Fibroblast of lung (primary cell): ENCODE measurements around the gene FADS6. TPM values are rescaled to one million over a fixed set of nuclear protein-coding genes. Genes with fewer than 3 reads are reported as not detected.

Experiments used
- DNase-seq, 2 donors: peaks; one replicate each; pipeline versions ENCODE4 v3.0.0 to v3.0.0-alpha.2; 2010; ENCODE audit warnings: low read depth in 2 of 2
- H2AFZ ChIP-seq: 2 replicates; pipeline ENCODE4 v1.5.1; 2012; ENCODE audit warnings: low read length, control low read depth, inconsistent platforms
- H3K27ac ChIP-seq: 2 replicates; pipeline ENCODE4 v1.5.1; 2011; ENCODE audit warnings: low read length, control low read depth; ENCODE audit not compliant: insufficient read depth
- H3K27me3 ChIP-seq: 2 replicates; pipeline ENCODE4 v1.5.1; 2011; ENCODE audit warnings: mild to moderate bottlenecking, low read length; ENCODE audit not compliant: control insufficient read depth, insufficient read depth
- H3K36me3 ChIP-seq: 2 replicates; pipeline ENCODE4 v1.5.1; 2011; ENCODE audit warnings: low read length; ENCODE audit not compliant: control insufficient read depth, insufficient read depth
- H3K4me1 ChIP-seq: 2 replicates; pipeline ENCODE4 v1.5.1; 2011; ENCODE audit warnings: low read length; ENCODE audit not compliant: control insufficient read depth, insufficient read depth; ENCODE audit errors: extremely low read depth
- H3K4me2 ChIP-seq: 2 replicates; pipeline ENCODE4 v1.5.1; 2011; ENCODE audit warnings: low read length, control low read depth; ENCODE audit not compliant: insufficient read depth; ENCODE audit errors: extremely low read depth
- H3K4me3 ChIP-seq, 4 experiments: fragments of 200-600 bp in 1 of 4; sonication (generic) in 1 of 4; replicated peaks in 1 of 4; 2 replicates each; pipeline ENCODE4 v1.5.1; 2011 to 2016; ENCODE audit warnings: low read length in 4 of 4, low read depth in 3 of 4, mild to moderate bottlenecking in 3 of 4, control low read depth in 2 of 4, inconsistent platforms in 1 of 4, mixed read lengths in 1 of 4; ENCODE audit not compliant: insufficient read depth in 1 of 4; ENCODE audit errors: control extremely low read depth in 1 of 4
- H3K79me2 ChIP-seq: 2 replicates; pipeline ENCODE4 v1.5.1; 2012; ENCODE audit warnings: mild to moderate bottlenecking, low read length, inconsistent platforms; ENCODE audit not compliant: control insufficient read depth, insufficient read depth
- H3K9ac ChIP-seq: 2 replicates; pipeline ENCODE4 v1.5.1; 2011; ENCODE audit warnings: mild to moderate bottlenecking, low read length, control low read depth; ENCODE audit not compliant: insufficient read depth
- H3K9me3 ChIP-seq: 2 replicates; pipeline ENCODE4 v1.5.1; 2012; ENCODE audit warnings: low read depth, low read length; ENCODE audit not compliant: control insufficient read depth, insufficient read depth
- H4K20me1 ChIP-seq: 2 replicates; pipeline ENCODE4 v1.5.1; 2011; ENCODE audit warnings: low read length; ENCODE audit not compliant: control insufficient read depth, insufficient read depth; ENCODE audit errors: extremely low read depth
- CTCF ChIP-seq, 2 donors: IDR thresholded peaks in 1 of 2; conservative IDR thresholded peaks in 1 of 2; 1 replicate in 1 of 2; 2 replicates in 1 of 2; pipeline ENCODE4 v1.5.1; 2011 to 2012; ENCODE audit warnings: low read length in 2 of 2, control low read depth in 1 of 2, inconsistent platforms in 1 of 2, low read depth in 1 of 2, mild to moderate bottlenecking in 1 of 2
- EZH2 ChIP-seq: IDR thresholded peaks from 2 replicates; pipeline ENCODE4 v1.5.1; 2012; ENCODE audit warnings: low read length, control low read depth, mild to moderate bottlenecking; ENCODE audit errors: missing control alignments
- polyA plus RNA-seq, 2 donors: library from polyadenylated mRNA; depleted of rRNA in 1 of 2; stranded (reverse) in 1 of 2; unstranded in 1 of 2; fragments of >200 nt; gene quantifications; 2 replicates each; pipeline ENCODE4 v1.2.1, GENCODE V29; 2011 to 2012; ENCODE audit warnings: missing spikeins in 1 of 2
- total RNA-seq: library from RNA; depleted of rRNA; stranded (reverse); fragments of >200 nt; gene quantifications from 2 replicates; pipeline ENCODE4 v1.2.1, GENCODE V29; 2014

Gene FADS6
- total and polyA plus RNA-seq, 2 donors (not counting 1 experiment from before 2014, with no cell fraction given), result not detected

GRCh38 chr17:74842599-74843351 is 50.7 kb downstream of the FADS6 start:
- H3K9me3 ChIP-seq, result no peaks in the 10 kb centered on the region
- H3K27ac ChIP-seq, result no peak overlapping the region
- DNase-seq, result peak; percentile 51 to 63
- H3K9ac ChIP-seq, result no peak overlapping the region
- no peak for TF ChIP-seq EZH2
- TF ChIP-seq CTCF (conservative IDR thresholded peaks at IDR 0.05 in 1 of 2, IDR thresholded peaks at IDR 0.05 in 1 of 2; ENCODE audit: low read depth in 1 of 2, low read length in 2 of 2), result peak; percentile 29 to 31
- H3K27me3 ChIP-seq, result no peaks in the 10 kb centered on the region
- no peaks in the 10 kb centered on the region for H4K20me1 ChIP-seq
- peaks cover 6% of the 10 kb centered on the region for H3K4me1 ChIP-seq
- H3K36me3 ChIP-seq, result no peaks in the 10 kb centered on the region
- peak overlapping the region in 2 of 4 experiments; percentile 37 to 43 for H3K4me3 ChIP-seq
- peak overlapping the region; percentile 2 for H3K4me2 ChIP-seq
- no peaks in the 10 kb centered on the region for H3K79me2 ChIP-seq
- H2AFZ ChIP-seq, result peak overlapping the region; percentile 59

- peak in 1 of 2 donors; percentile 7 for DNase-seq
- Histone ChIP-seq H3K9ac (no peak overlapping the region), H3K27ac (no peak overlapping the region), H3K4me1 (peaks cover 6% of the 10 kb centered on the region), H2AFZ (no peak overlapping the region), H3K36me3 (no peaks in the 10 kb centered on the region), H3K9me3 (no peaks in the 10 kb centered on the region), H3K27me3 (no peaks in the 10 kb centered on the region), H4K20me1 (no peaks in the 10 kb centered on the region), H3K4me3 (no peak overlapping the region), H3K79me2 (no peaks in the 10 kb centered on the region), H3K4me2 (peak overlapping the region; percentile 2)
- TF ChIP-seq CTCF (conservative IDR thresholded peaks at IDR 0.05 in 1 of 2, IDR thresholded peaks at IDR 0.05 in 1 of 2; ENCODE audit: low read depth in 1 of 2, low read length in 2 of 2) (no peak), EZH2 (no peak)
Observed at GRCh38 chr17:74842146-74842598, 51.3 kb downstream of the FADS6 start.

GRCh38 chr17:74840989-74841666 is 52.3 kb downstream of the FADS6 start:
- no peaks in the 10 kb centered on the region for H3K79me2 ChIP-seq
- peak; percentile 27 to 29 for DNase-seq
- H4K20me1 ChIP-seq, result no peaks in the 10 kb centered on the region
- H3K27me3 ChIP-seq, result no peaks in the 10 kb centered on the region
- no peak overlapping the region for H2AFZ ChIP-seq
- H3K4me3 ChIP-seq, result no peak overlapping the region
- no peaks in the 10 kb centered on the region for H3K9me3 ChIP-seq
- no peak overlapping the region for H3K4me2 ChIP-seq
- H3K36me3 ChIP-seq, result no peaks in the 10 kb centered on the region
- peaks cover 6% of the 10 kb centered on the region for H3K4me1 ChIP-seq
- H3K27ac ChIP-seq, result no peak overlapping the region
- no peak for TF ChIP-seq CTCF (conservative IDR thresholded peaks at IDR 0.05 in 1 of 2, IDR thresholded peaks at IDR 0.05 in 1 of 2; ENCODE audit: low read depth in 1 of 2, low read length in 2 of 2)
- no peak for TF ChIP-seq EZH2
- no peak overlapping the region for H3K9ac ChIP-seq
